OCI-LY3 (cell line): ENCODE measurements around the gene CLDN12.

Source experiments
- H2AFZ ChIP-seq: fragments of 200-600, 300-600 bp; shearing (Covaris generic); 2 replicates; pipeline ENCODE4 v1.6.0; 2014; ENCODE audit warnings: antibody characterized with exemption, low read depth, low read length
- H3K27ac ChIP-seq: fragments of 200-600, 300-600 bp; sonication (generic); 2 replicates; pipeline ENCODE4 v1.5.1; 2014; ENCODE audit warnings: mild to moderate bottlenecking, low read length, moderate library complexity, mixed read lengths
- H3K27me3 ChIP-seq: fragments of 200-600, 300-600 bp; sonication (generic); 2 replicates; pipeline ENCODE4 v1.6.1; 2014; ENCODE audit warnings: low read depth, low read length, mixed read lengths
- H3K36me3 ChIP-seq: fragments of 200-600, 300-600 bp; sonication (generic); replicated peaks from 2 replicates; pipeline ENCODE3; 2014; ENCODE audit warnings: low read depth, low read length, mixed read lengths
- H3K4me1 ChIP-seq: fragments of 300-600, 200-600 bp; sonication (generic); 2 replicates; pipeline ENCODE4 v1.6.1; 2014; ENCODE audit warnings: low read length, mixed read lengths
- H3K4me2 ChIP-seq: fragments of 200-600, 300-600 bp; sonication (generic); 2 replicates; pipeline ENCODE4 v1.6.1; 2014; ENCODE audit warnings: low read length, mixed read lengths
- H3K4me3 ChIP-seq: fragments of 300-600, 200-600 bp; sonication (generic); 2 replicates; pipeline ENCODE4 v1.5.1; 2014; ENCODE audit warnings: antibody characterized with exemption, mild to moderate bottlenecking, low read length, moderate library complexity
- H3K79me2 ChIP-seq: fragments of 300-600, 200-600 bp; shearing (Covaris generic); 2 replicates; pipeline ENCODE4 v1.6.1; 2014; ENCODE audit warnings: mild to moderate bottlenecking, low read length, mixed read lengths
- H3K9ac ChIP-seq: fragments of 300-600, 200-600 bp; shearing (Covaris generic); 2 replicates; pipeline ENCODE4 v1.6.0; 2014; ENCODE audit warnings: mild to moderate bottlenecking, low read length, moderate library complexity
- H3K9me3 ChIP-seq: fragments of 200-600, 300-600 bp; shearing (Covaris generic); 2 replicates; pipeline ENCODE4 v1.6.1; 2014; ENCODE audit warnings: low read length, mixed read lengths; ENCODE audit not compliant: insufficient read depth
- H4K20me1 ChIP-seq: fragments of 200-600, 300-600 bp; sonication (generic); 2 replicates; pipeline ENCODE4 v1.6.1; 2016; ENCODE audit warnings: low read length, mixed read lengths; ENCODE audit not compliant: insufficient read depth
- CTCF ChIP-seq: fragments of 200-600, 300-600 bp; sonication (generic); IDR thresholded peaks from 2 replicates; pipeline ENCODE4 v1.5.1; 2014; ENCODE audit warnings: antibody characterized with exemption, low read length, low read depth
- EZH2phosphoT487 ChIP-seq: fragments of 200-600 bp; shearing (Covaris generic); IDR thresholded peaks from 2 replicates; pipeline ENCODE4 v1.6.1; 2018; ENCODE audit warnings: antibody characterized with exemption, mixed run types, low read depth

The CLDN12 gene

GRCh38 chr7:90403174-90404113 is at the start of gene CLDN12:
Gene CLDN12 (plus strand): TSS chr7:90403461. CDS start chr7:90412677, 9,216 bp downstream.
- TF ChIP-seq CTCF = no peak
- no peak for TF ChIP-seq EZH2phosphoT487
- Histone ChIP-seq H3K27me3 (no peaks in the 10 kb centered on the region), H2AFZ (peak within 1 kb of the TSS; percentile 100), H4K20me1 (no peaks in the 10 kb centered on the region), H3K27ac (peak within 1 kb of the TSS; percentile 35; the same call in 1 of the 2 replicates), H3K4me2 (peak within 1 kb of the TSS; percentile 92), H3K9ac (peak within 1 kb of the TSS; percentile 86), H3K9me3 (no peaks in the 10 kb centered on the region), H3K79me2 (no peaks in the 10 kb centered on the region), H3K4me3 (peak within 1 kb of the TSS; percentile 99), H3K36me3 (no peaks in the 10 kb centered on the region), H3K4me1 (peaks cover 6% of the 10 kb centered on the region; the same call in 1 of the 2 replicates)

- Histone ChIP-seq H3K4me2 (no peak overlapping the region), H3K4me1 (no peaks in the 10 kb centered on the region), H3K9me3 (no peaks in the 10 kb centered on the region), H2AFZ (no peak overlapping the region), H3K27ac (no peak overlapping the region), H4K20me1 (no peaks in the 10 kb centered on the region), H3K79me2 (no peaks in the 10 kb centered on the region), H3K9ac (no peak overlapping the region), H3K4me3 (no peak overlapping the region), H3K36me3 (peaks cover 40% of the 10 kb centered on the region), H3K27me3 (no peaks in the 10 kb centered on the region)
- TF ChIP-seq EZH2phosphoT487 (no peak), CTCF (no peak)
Measured at GRCh38 chr7:90383422-90383821, 19.8 kb upstream of the CLDN12 start.

- H3K36me3 ChIP-seq = peaks cover 42% of the 10 kb centered on the region
Measured at GRCh38 chr7:90383861-90384260, 19.4 kb upstream of the CLDN12 start.

More at GRCh38 chr7:90383861-90384260, 19.4 kb upstream of the CLDN12 start:
- no peaks in the 10 kb centered on the region for H3K9me3 ChIP-seq
- no peaks in the 10 kb centered on the region for H4K20me1 ChIP-seq
- no peak overlapping the region for H3K27ac ChIP-seq
- H3K4me1 ChIP-seq = no peaks in the 10 kb centered on the region
- no peaks in the 10 kb centered on the region for H3K27me3 ChIP-seq
- H3K4me2 ChIP-seq = no peak overlapping the region
- no peaks in the 10 kb centered on the region for H3K79me2 ChIP-seq
- no peak overlapping the region for H3K4me3 ChIP-seq
- no peak overlapping the region for H3K9ac ChIP-seq
- no peak for TF ChIP-seq CTCF
- TF ChIP-seq EZH2phosphoT487 = no peak
- no peak overlapping the region for H2AFZ ChIP-seq
